K562 (cell line): ENCODE results near the gene ZNF655. TPM values are rescaled to one million over a fixed set of nuclear protein-coding genes. Genes with fewer than 3 reads are reported as not detected.

Source experiments
- ATAC-seq: fragments of 200-7000 bp; cut with Tn5 transposase; 3 replicates; pipeline ENCODE4 v1.9.1; 2020; ENCODE audit warnings: moderate library complexity
- BruUV-seq: library from RNA; stranded (reverse); fragments of 400-500 nt; replicated peaks from 2 replicates; lab custom pipeline; 2021; lab: Mats Ljungman, UMichigan
- CTCF ChIA-PET: fragments of 300-600 bp; formaldehyde crosslinking; extraction: SDS; loops from one replicate; lab custom pipeline; 2021; ENCODE audit warnings: low intra/inter-chr PET ratio; lab: Yijun Ruan, JAX
- POLR2A ChIA-PET: fragments of 300-600, 350-650 bp; sonication (Branson Sonifier 250); formaldehyde crosslinking; extraction: SDS; loops from one replicate; lab custom pipeline; 2021; ENCODE audit warnings: antibody characterized with exemption, inconsistent platforms; lab: Yijun Ruan, JAX
- DNase-seq, 4 experiments: peaks; one replicate each; pipeline versions ENCODE4 v3.0.0 to v3.0.0-alpha.2; 2011 to 2018; ENCODE audit warnings: low spot score in 3 of 4, mixed read lengths in 3 of 4; ENCODE audit errors: extremely low read depth in 1 of 4
- FAIRE-seq: peaks from 2 replicates; lab custom pipeline; 2011; peaks lifted over from hg19 to GRCh38; lab: Jason Lieb, UNC
- H2AFZ ChIP-seq: 2 replicates; pipeline ENCODE4 v1.6.0; 2011; ENCODE audit warnings: low read depth, low read length, control low read depth, inconsistent platforms
- H3K27ac ChIP-seq: fragments of 200-600 bp; 3 replicates; pipeline ENCODE4 v1.8.0; 2011; ENCODE audit warnings: low read depth, mild to moderate bottlenecking, control low read depth, inconsistent platforms, low read length, moderate library complexity, mixed read lengths; ENCODE audit errors: extremely low read depth
- H3K27me3 ChIP-seq, 2 experiments: fragments of 300-600 bp in 1 of 2; 2 replicates in 1 of 2; 3 replicates in 1 of 2; pipeline versions ENCODE4 v1.6.0 to v1.8.0; 2011; ENCODE audit warnings: inconsistent platforms in 2 of 2, low read length in 2 of 2, mild to moderate bottlenecking in 1 of 2, mixed read lengths in 1 of 2, moderate library complexity in 1 of 2; ENCODE audit not compliant: control insufficient read depth in 2 of 2, insufficient read depth in 2 of 2
- H3K36me3 ChIP-seq: fragments of 300-600 bp; 3 replicates; pipeline ENCODE4 v1.8.0; 2011; ENCODE audit warnings: mild to moderate bottlenecking, low read length, inconsistent platforms; ENCODE audit not compliant: control insufficient read depth, insufficient read depth
- H3K4me1 ChIP-seq, 2 experiments: fragments of 200-600 bp in 1 of 2; replicated peaks in 1 of 2; 2 replicates in 1 of 2; 3 replicates in 1 of 2; pipeline versions ENCODE4 v1.5.1 to v1.8.0; 2011; ENCODE audit warnings: inconsistent platforms in 2 of 2, low read length in 2 of 2, mild to moderate bottlenecking in 1 of 2, mixed read lengths in 1 of 2, moderate library complexity in 1 of 2; ENCODE audit not compliant: control insufficient read depth in 2 of 2, insufficient read depth in 2 of 2
- H3K4me2 ChIP-seq: 2 replicates; pipeline ENCODE4 v1.6.1; 2011; ENCODE audit warnings: low read length, control low read depth, inconsistent platforms, mixed read lengths; ENCODE audit not compliant: insufficient read depth
- H3K4me3 ChIP-seq: fragments of 200-600 bp; sonication (generic), shearing (Covaris generic); 2 replicates; pipeline ENCODE4 v1.5.1; 2016; ENCODE audit warnings: control low read depth, inconsistent platforms
- H3K79me2 ChIP-seq: fragments of 200-600 bp; 3 replicates; pipeline ENCODE4 v1.8.0; 2011; ENCODE audit warnings: low read length, inconsistent platforms; ENCODE audit not compliant: control insufficient read depth, insufficient read depth
- H3K9ac ChIP-seq, 2 experiments: 2 replicates each; pipeline versions ENCODE4 v1.6.0 to v1.6.1; 2011; ENCODE audit warnings: low read depth in 2 of 2, low read length in 2 of 2, control low read depth in 1 of 2, inconsistent platforms in 1 of 2, mild to moderate bottlenecking in 1 of 2, mixed read lengths in 1 of 2; ENCODE audit not compliant: insufficient read depth in 1 of 2
- H3K9me1 ChIP-seq: one replicate; pipeline ENCODE4 v1.6.0; 2011; ENCODE audit warnings: inconsistent platforms, mild to moderate bottlenecking, low read length, moderate library complexity; ENCODE audit not compliant: control insufficient read depth, insufficient read depth
- H3K9me3 ChIP-seq: replicated peaks from 2 replicates; pipeline ENCODE4 v1.5.1; 2011; ENCODE audit warnings: low read depth, low read length, inconsistent platforms; ENCODE audit not compliant: control insufficient read depth, insufficient read depth
- H4K20me1 ChIP-seq: replicated peaks from 2 replicates; pipeline ENCODE4 v1.6.1; 2011; ENCODE audit warnings: low read length, inconsistent platforms, mixed read lengths; ENCODE audit not compliant: control insufficient read depth, insufficient read depth
- ARID3B ChIP-seq: fragments of 250-450 bp; sonication (Bioruptor Pico); IDR thresholded peaks from 2 replicates; pipeline ENCODE4 v1.4.0; 2020; ENCODE audit warnings: borderline replicate concordance
- ESRRA ChIP-seq: fragments of 450-650 bp; IDR thresholded peaks from 2 replicates; pipeline ENCODE4 v1.6.1; 2014; ENCODE audit warnings: low read depth, mild to moderate bottlenecking, moderate library complexity, borderline replicate concordance
- ETV5 ChIP-seq: sonication (generic); formaldehyde crosslinking; IDR thresholded peaks from 2 replicates; pipeline ENCODE4 v1.4.0; 2020; ENCODE audit warnings: low read depth, mild to moderate bottlenecking, missing genetic modification reagents
- HDAC1 ChIP-seq, 2 experiments: fragments of 450-650 bp; IDR thresholded peaks; 2 replicates each; pipeline ENCODE4 v1.6.1; 2016 to 2017; ENCODE audit warnings: inconsistent platforms in 1 of 2, mild to moderate bottlenecking in 1 of 2, moderate library complexity in 1 of 2
- HIVEP1 ChIP-seq: fragments of 250-450 bp; sonication (Bioruptor Pico); IDR thresholded peaks from 2 replicates; pipeline ENCODE4 v1.4.0; 2020; ENCODE audit warnings: mild to moderate bottlenecking
- JUNB ChIP-seq: fragments of 450-650 bp; formaldehyde crosslinking; conservative IDR thresholded peaks from 2 replicates; pipeline ENCODE4 v1.4.0; 2020; ENCODE audit warnings: mild to moderate bottlenecking
- KDM1A ChIP-seq, 2 experiments: fragments of 450-650 bp; IDR thresholded peaks; 2 replicates each; pipeline ENCODE4 v1.6.1; 2016; ENCODE audit warnings: mild to moderate bottlenecking in 2 of 2
- MLLT1 ChIP-seq, 2 experiments: fragments of 450-650 bp; IDR thresholded peaks; 2 replicates each; pipeline ENCODE4 v1.6.1; 2016
- MTA3 ChIP-seq: fragments of 450-650 bp; formaldehyde crosslinking; IDR thresholded peaks from 2 replicates; pipeline ENCODE4 v1.6.1; 2017; ENCODE audit warnings: mild to moderate bottlenecking, borderline replicate concordance
- MYNN ChIP-seq, 2 experiments: sonication (generic); formaldehyde crosslinking in 1 of 2; IDR thresholded peaks; 2 replicates each; pipeline versions ENCODE4 v1.5.0 to v1.6.1; 2016 to 2020; ENCODE audit warnings: antibody characterized with exemption in 1 of 2, missing genetic modification reagents in 1 of 2
- SIN3B ChIP-seq: fragments of 450-650 bp; IDR thresholded peaks from 2 replicates; pipeline ENCODE4 v1.6.1; 2017; ENCODE audit warnings: low read depth, mild to moderate bottlenecking, moderate library complexity
- TRIM28 ChIP-seq: fragments of 450-650 bp; IDR thresholded peaks from 2 replicates; pipeline ENCODE4 v1.6.1; 2017
- ZNF175 ChIP-seq: fragments of 200-800 bp; sonication (Bioruptor generic); IDR thresholded peaks from 2 replicates; pipeline ENCODE4 v1.6.1; 2016; ENCODE audit warnings: low read depth, mild to moderate bottlenecking, missing genetic modification characterization, missing compliant biosample characterization
- WGBS: fragments of 100-300 bp; shearing (Covaris generic); methylation state at CpG from one replicate; pipeline ENCODE4 v1.1.6; 2016; ENCODE audit warnings: low coverage, mixed read lengths; ENCODE audit not compliant: insufficient coverage; ENCODE audit errors: missing lambda C conversion rate; 5-methylcytosine and 5-hydroxymethylcytosine counted together
- in situ Hi-C: fragments of 300-500 bp; cut with MboI; formaldehyde crosslinking; loops from 4 replicates; pipeline ENCODE4 v1.15.0; 2018; ENCODE audit warnings: inconsistent platforms, mixed read lengths
- intact Hi-C: fragments of 100-400 bp; cut with micrococcal nuclease; formaldehyde crosslinking; loops from 2 replicates; pipeline ENCODE4 v1.14.2; 2022
- polyA plus RNA-seq, 8 experiments: library from polyadenylated mRNA; depleted of rRNA in 4 of 8; stranded (reverse) in 5 of 8; unstranded in 3 of 8; fragments of >200 nt; fragmentation: Nextera tagmentation in 2 of 8; fragmentation: Illumina TruSeq in 1 of 8; extraction: Ambion mirVana in 2 of 8; extraction: Trizol in 1 of 8; gene quantifications; 2 replicates each; pipeline versions ENCODE4 v1.2.1 to v1.2.3, GENCODE V29; 2011 to 2014; ENCODE audit warnings: inconsistent platforms in 1 of 8, missing spikeins in 1 of 8
- total RNA-seq, 7 experiments: library from RNA; depleted of rRNA in 6 of 7; stranded (reverse); fragments of >200 nt in 6 of 7; fragmentation: Illumina TruSeq in 2 of 7; extraction: Trizol in 2 of 7; gene quantifications; 2 replicates each; pipeline versions ENCODE4 v1.2.1 to v1.2.3, GENCODE V29; 2011 to 2021; ENCODE audit warnings: low replicate concordance in 1 of 7

The ZNF655 gene
- total and polyA plus RNA-seq, 9 of the 15 experiments (the other 6 are each of a cell fraction or from before 2014, with no cell fraction given): 25.7 to 130 (median 95.2) TPM

GRCh38 chr7:99607548-99607947 lies 49.1 kb downstream of the ZNF655 start:
- Histone ChIP-seq H2AFZ (no peak overlapping the region), H3K9ac (peak overlapping the region in 1 of 2 experiments; percentile 15; a peak in 1 of 4 replicates), H3K79me2 (no peaks in the 10 kb centered on the region), H3K4me2 (no peak overlapping the region), H3K36me3 (no peaks in the 10 kb centered on the region), H3K4me3 (no peak overlapping the region), H3K4me1 (peaks cover 0 to 8% of the 10 kb centered on the region in 2 experiments; a peak in 2 of 5 replicates), H4K20me1 (no peaks in the 10 kb centered on the region), H3K9me1 (no peaks in the 10 kb centered on the region), H3K9me3 (no peaks in the 10 kb centered on the region), H3K27ac (no peak overlapping the region), H3K27me3 (peaks cover 4 to 39% of the 10 kb centered on the region in 2 experiments; a peak in 3 of 5 replicates)
- in situ Hi-C loops (no loop called here), intact Hi-C loops (no loop called here)
- WGBS: 7% methylated on average over 9 of the region's 9 CpGs
- CTCF ChIA-PET: no interaction called here
- no TSS peak for BruUV-seq
- POLR2A ChIA-PET: interaction anchor here (1.2 kb wide), 1 partner anchor 8 kb away, joined by 4 read pairs; no protein-coding TSS in a partner anchor
- FAIRE-seq: no peak
- DNase-seq: peak in 1 of 4 experiments; percentile 7
- ATAC-seq: no peak
- TF ChIP-seq ARID3B (CRISPR knock-in tag) (no peak), ZNF175 (CRISPR knock-in tag) (no peak)

GRCh38 chr7:99614495-99614894 lies 56.1 kb downstream of the ZNF655 start:
- intact Hi-C loops (no loop called here), in situ Hi-C loops (no loop called here)
- peaks cover 16% of the 10 kb centered on the region for H3K36me3 ChIP-seq
- no peak overlapping the region for H3K4me3 ChIP-seq
- CTCF ChIA-PET: no interaction called here
- 2% methylated on average over 3 of the region's 3 CpGs for WGBS
- ATAC-seq: no peak
- no peak overlapping the region for H2AFZ ChIP-seq
- no peaks in the 10 kb centered on the region for H4K20me1 ChIP-seq
- POLR2A ChIA-PET: interaction anchor here (1.4 kb wide), 1 partner anchor 7 kb away, joined by 4 read pairs; no protein-coding TSS in a partner anchor
- H3K9me1 ChIP-seq: no peaks in the 10 kb centered on the region
- no peak for FAIRE-seq
- H3K4me1 ChIP-seq: peaks cover 14 to 17% of the 10 kb centered on the region in 2 experiments; a peak in 4 of 5 replicates
- H3K27ac ChIP-seq: no peak overlapping the region
- H3K79me2 ChIP-seq: peaks cover 16% of the 10 kb centered on the region
- H3K9me3 ChIP-seq: peaks cover 3% of the 10 kb centered on the region; the same call in 1 of the 2 replicates
- BruUV-seq: no TSS peak
- no peak overlapping the region for H3K9ac ChIP-seq
- no peak for DNase-seq
- H3K27me3 ChIP-seq: peaks cover 2 to 14% of the 10 kb centered on the region in 2 experiments; a peak in 2 of 5 replicates
- no peak overlapping the region for H3K4me2 ChIP-seq
- no peak for TF ChIP-seq JUNB
- no peak for TF ChIP-seq MTA3
- TF ChIP-seq MLLT1 (IDR thresholded peaks at IDR 0.05): peak in 1 of 2 experiments; percentile 66; a peak in 1 of 4 replicates
- TF ChIP-seq HDAC1 (IDR thresholded peaks at IDR 0.05): 0 out of 4 replicates have a peak, but pooled peaks of 1 of the 2 experiments have one; percentile 30
- TF ChIP-seq ETV5 (CRISPR knock-in tag): no peak
- TF ChIP-seq MYNN (IDR thresholded peaks at IDR 0.05): no peak
- no peak for TF ChIP-seq MYNN (CRISPR knock-in tag; IDR thresholded peaks at IDR 0.05)
- TF ChIP-seq SIN3B: no peak
- peak; percentile 74 to 76 for TF ChIP-seq KDM1A (IDR thresholded peaks at IDR 0.05)
- TF ChIP-seq ESRRA: peak; percentile 65; the same call in 1 of the 2 replicates
- TF ChIP-seq HIVEP1 (CRISPR knock-in tag): no peak
- TF ChIP-seq TRIM28: no peak
